NCI-H2171 (cell line): ENCODE results near the gene TCF15.
"Not testable (repeated sequence)": the region's sequence is repeated elsewhere in the genome, so short reads cannot be mapped to it uniquely, and the experiment has no call there.

Experiments used
- DNase-seq: peaks from one replicate; lab custom pipeline; 2025; lab: John Stamatoyannopoulos, UW

TCF15 gene

GRCh38 chr20:642013-642397 lies 31.9 kb upstream of the TCF15 start:
- DNase-seq, result not testable (repeated sequence)

GRCh38 chr20:641516-641875 lies 31.4 kb upstream of the TCF15 start:
- peak; percentile 55 for DNase-seq

DNA sequence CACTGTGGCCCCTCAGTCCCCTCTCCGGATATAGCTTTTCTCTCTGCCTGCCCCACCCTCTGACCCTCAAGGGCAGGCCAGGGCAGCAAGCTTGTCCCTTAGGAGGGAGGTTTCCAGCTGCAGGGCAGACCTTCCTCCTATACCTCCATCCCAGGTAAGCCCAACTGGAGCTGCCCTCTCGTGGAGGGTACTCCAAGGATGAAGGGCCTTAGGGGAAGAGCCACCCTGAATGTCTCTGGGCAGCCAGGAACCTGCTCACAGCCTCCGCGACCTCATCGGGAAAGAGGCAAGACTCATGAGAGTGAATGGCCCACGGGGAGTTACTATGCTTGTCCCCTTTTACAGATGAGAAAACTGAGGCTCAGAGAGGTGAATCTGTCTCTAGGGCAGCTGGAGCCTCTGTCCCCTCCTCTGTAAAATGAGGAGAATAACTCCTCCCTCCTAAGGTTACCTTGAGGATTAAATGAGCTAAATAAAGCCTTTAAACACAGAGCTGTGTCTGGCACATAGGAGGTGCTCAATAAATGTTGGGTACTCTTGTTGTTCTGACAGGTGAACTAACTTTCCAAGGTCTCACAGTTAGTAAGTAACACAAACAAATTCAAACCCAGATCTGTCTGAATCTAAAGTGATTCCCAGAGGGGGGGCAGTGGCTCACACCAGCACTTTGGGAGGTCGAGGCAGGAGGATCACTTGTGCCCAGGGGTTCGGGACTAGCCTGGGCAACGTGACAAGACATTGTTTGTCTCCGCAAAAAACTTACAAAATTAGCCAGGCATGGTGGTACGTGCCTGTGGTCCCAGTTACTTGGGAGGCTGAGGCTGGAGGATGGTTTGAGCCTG lies 30.8 kb upstream of the TCF15 start:
- DNase-seq, result no peak

GRCh38 chr20:638579-638978 lies 28.5 kb upstream of the TCF15 start:
- DNase-seq, result no peak

GRCh38 chr20:637559-637958 lies 27.4 kb upstream of the TCF15 start:
- DNase-seq, result no peak

DNA sequence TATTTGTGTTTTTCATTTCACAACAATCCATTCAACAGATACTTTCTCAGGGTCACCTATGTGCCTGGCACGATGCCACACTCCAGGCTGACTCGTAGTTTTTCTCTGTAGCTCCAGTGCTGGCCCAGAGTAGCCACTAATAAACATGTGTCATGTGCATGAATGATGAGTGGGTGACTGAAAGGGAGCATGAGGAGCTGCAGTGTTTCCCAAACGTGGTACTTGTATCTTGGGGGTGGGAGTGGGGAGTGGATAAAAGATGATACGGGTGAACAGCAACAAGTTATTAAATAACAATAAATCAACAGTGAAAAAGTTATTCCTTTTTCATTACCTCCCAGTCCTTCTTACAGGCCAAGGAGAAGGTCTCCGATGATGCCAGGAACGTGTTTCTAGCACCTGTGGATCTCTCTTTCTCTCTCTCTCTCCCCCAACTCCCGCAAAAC lies 25.8 kb upstream of the TCF15 start:
- no peak for DNase-seq

- peak; percentile 40 for DNase-seq
These were observed 25.2 kb upstream of the TCF15 start for GRCh38 chr20:635028-635892.

- DNase-seq, result peak; percentile 49
These were observed 24.2 kb upstream of the TCF15 start for GRCh38 chr20:634148-634925.

- DNase-seq, result no peak
These were observed 21.0 kb upstream of the TCF15 start for GRCh38 chr20:631101-631500.

DNA sequence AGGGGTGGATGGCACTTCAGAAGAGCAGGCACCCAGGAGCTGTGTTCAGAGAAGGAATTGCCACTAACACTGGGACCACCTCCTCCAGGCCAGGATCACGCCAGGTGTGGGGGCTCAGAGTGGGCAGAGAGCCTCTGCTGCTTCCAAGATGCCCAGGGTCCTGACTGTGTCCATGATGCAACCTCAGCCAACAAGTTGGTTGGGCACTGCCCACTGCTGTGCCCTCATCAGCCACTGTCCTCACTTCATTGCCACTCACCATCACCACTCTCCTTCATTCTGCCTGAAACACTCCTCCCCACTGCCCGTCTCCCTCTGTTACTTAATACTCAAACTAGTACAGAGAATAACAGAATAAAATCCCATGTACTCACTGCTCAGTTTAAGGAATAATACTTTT lies 16.5 kb upstream of the TCF15 start:
- no peak for DNase-seq

DNA sequence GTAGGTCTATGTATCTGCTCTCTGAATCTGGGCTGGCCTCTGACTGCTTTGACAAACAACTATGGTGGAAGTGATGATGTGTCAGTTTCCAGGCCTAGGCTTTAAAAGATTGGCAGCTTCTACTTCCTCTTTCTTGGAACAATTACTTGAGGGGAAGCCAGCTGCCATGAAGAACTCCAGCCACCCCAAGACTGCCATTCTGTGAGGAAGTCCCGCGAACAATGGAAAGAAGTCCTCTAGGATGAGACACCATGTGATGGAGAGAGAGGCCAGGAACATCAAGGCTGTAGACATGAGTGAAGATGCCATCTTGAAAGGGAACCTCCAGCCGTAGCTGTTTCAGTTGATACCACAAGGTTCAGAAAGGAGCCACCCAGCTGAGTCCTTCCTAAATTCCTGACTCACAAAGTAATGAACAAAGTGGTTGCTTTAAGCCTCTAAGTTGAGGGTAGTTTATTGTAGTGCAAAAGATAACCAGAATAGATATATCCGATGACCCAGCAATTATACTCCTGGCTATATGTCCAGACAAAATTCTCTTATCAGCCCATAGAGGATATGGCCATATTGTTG lies 15.3 kb upstream of the TCF15 start:
- no peak for DNase-seq

DNA sequence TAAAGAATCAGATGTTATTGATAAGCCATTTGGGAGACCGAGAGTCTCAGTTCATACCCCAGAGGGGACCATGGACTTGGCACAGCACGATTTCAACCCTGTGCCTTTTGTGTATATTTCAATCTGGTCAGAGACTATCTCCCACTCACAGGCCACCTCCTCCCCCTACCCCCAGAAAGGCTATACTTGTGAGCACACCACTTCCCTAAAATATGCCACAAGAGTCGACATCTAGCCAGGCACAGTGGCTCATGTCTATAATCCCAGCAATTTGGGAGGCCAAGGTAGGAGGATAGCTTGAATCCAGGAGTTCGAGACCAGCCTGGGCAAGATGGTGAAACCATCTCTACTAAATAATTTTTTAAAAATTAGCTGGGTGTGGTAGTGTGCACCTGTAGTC lies 13.6 kb upstream of the TCF15 start:
- no peak for DNase-seq

- DNase-seq, result no peak
These were observed 12.9 kb upstream of the TCF15 start for GRCh38 chr20:623021-623420.

GRCh38 chr20:622161-622560 lies 12.1 kb upstream of the TCF15 start:
- DNase-seq, result no peak

DNA sequence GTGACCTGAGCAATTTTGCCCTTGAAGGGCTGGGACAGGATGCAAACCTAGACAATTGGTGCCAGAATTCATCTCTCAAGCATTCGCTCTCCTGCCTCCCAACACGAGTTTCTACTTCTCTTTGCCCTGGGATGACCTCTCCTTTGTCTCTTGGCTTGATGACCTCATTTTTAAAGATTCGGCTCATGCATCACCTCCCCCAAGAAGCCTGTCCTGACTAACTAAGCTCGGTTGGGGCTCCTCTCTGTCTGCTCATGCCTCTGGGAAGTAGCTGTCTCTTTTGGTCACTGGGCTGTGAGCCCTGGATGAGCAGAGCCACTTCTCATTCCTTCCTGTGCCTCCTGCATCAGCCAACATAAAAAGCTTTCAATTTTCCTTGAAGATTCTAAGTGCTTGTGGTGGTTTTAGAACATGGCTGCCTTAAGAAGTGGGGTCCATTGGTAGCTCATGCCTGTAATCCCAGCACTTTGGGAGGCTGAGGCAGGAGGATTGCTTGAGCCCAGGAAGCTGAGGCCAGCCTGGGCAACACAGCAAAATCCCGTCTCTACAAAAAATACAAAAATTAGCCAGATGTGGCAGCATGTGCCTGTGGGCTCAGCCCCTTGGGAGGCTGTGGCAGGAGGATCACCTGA lies 11.1 kb upstream of the TCF15 start:
- DNase-seq, result no peak

DNA sequence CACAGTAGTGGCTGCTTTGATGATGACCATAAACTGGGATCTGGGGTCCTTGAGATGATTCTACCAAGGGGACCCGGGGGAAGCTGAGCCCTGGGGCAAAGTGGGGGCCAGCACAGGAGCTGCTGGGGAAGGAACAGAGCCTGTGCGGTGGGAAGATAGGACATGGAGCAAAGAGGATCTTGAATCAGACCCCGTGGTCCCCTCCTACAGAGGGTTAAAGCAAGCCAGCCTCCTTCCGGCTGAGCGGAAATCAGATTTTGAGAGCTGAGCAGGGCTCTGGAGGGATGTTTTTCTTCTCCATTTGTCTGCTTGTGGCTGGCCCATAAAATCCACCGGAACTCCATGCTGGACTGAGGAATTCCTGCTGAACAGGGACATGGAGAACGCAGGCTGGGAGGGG lies 10.1 kb upstream of the TCF15 start:
- DNase-seq, result no peak

GRCh38 chr20:618980-619379 lies 8.9 kb upstream of the TCF15 start:
- DNase-seq, result no peak

DNA sequence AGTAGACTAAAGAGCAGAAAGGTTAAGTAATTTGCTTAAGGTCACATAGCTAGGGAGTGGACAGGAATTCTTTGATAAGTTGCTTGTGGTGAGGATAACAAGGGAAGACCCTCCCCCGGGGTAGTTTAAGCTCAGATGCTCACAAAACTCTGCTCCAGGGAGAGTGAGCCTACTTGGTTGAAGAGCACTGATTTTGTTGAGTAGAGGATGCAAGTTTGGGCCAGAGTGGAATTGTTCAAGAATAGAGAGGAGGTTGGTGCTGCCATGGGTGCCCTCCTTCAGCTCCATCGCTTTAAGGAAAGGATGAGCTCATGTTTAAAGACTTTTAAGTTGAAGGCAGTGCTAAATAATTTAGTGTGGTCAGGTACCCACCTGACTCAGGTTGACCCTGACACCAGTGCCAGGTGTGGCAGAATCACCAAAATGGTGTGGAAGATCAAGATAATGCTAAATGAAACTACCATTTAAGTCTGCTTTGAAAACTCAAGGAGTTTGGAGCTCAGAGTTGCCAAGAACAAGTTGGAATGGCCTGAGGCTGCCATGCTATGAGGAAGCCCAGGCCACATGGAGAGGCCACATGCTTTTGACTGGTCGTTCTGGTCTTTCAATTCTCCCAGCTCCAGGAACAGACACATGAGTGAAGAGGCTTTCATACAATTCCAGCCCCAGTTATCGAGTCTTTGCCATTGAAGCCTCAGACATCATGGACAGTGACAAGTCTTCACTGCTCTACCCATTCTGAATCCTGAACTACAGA lies 8.0 kb upstream of the TCF15 start:
- no peak for DNase-seq

DNA sequence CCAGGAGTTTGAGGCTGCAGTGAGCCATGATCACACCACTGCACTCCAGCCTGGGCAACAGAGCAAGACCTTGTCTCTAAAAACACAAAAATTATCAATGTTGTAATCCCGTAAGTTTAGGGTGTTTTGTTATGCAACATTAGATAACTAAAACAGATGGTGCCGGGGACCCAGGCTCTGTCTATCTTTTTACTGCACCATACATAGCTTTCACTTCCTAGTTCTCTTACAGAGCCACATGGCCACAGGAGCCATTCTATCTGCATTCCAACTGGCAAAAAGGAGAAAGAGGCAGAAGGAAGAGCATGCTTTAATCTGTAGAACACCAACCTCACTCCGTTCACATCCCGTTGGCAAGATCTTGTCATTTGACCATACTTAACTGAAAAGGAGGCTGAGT lies 5.4 kb upstream of the TCF15 start:
- no peak for DNase-seq

GRCh38 chr20:611843-612185 lies 1.7 kb upstream of the TCF15 start:
- no peak for DNase-seq
